WTC11 (cell line): ENCODE data around the gene MLYCD.

Experiments
- ATF1 ChIP-seq: sonication (generic); formaldehyde crosslinking; IDR thresholded peaks from 2 replicates; pipeline ENCODE4 v1.8.1; 2023; ENCODE audit warnings: mild to moderate bottlenecking, moderate library complexity, missing genetic modification reagents
- ELF4 ChIP-seq: sonication (generic); formaldehyde crosslinking; IDR thresholded peaks from 2 replicates; pipeline ENCODE4 v1.8.1; 2022; ENCODE audit warnings: low read depth, mild to moderate bottlenecking, moderate library complexity, missing genetic modification reagents
- JUN ChIP-seq: sonication (generic); formaldehyde crosslinking; IDR thresholded peaks from 2 replicates; pipeline ENCODE4 v1.8.0; 2023; ENCODE audit warnings: mild to moderate bottlenecking, missing genetic modification reagents
- NFYB ChIP-seq: sonication (generic); formaldehyde crosslinking; conservative IDR thresholded peaks from 2 replicates; pipeline ENCODE4 v1.8.0; 2022; ENCODE audit warnings: low read depth, missing genetic modification reagents
- NR1H2 ChIP-seq: sonication (generic); formaldehyde crosslinking; IDR thresholded peaks from 2 replicates; pipeline ENCODE4 v1.9.0; 2021; ENCODE audit warnings: mild to moderate bottlenecking, moderate library complexity, missing genetic modification reagents
- SP1 ChIP-seq: sonication (generic); formaldehyde crosslinking; conservative IDR thresholded peaks from 2 replicates; pipeline ENCODE4 v1.8.1; 2022; ENCODE audit warnings: missing genetic modification reagents
- TF ChIP-seq, protein P1 (sequence below): fragments of 200-600 bp; IDR thresholded peaks from 2 replicates; pipeline ENCODE4 v1.8.0; 2022; ENCODE audit warnings: antibody characterized with exemption
- TF ChIP-seq, protein P2 (sequence below): sonication (generic); formaldehyde crosslinking; IDR thresholded peaks from 2 replicates; pipeline ENCODE4 v1.8.1; 2023; ENCODE audit warnings: mild to moderate bottlenecking, missing genetic modification reagents
- TF ChIP-seq, protein P3 (sequence below): sonication (generic); formaldehyde crosslinking; IDR thresholded peaks from 2 replicates; pipeline ENCODE4 v1.8.1; 2023; ENCODE audit warnings: mild to moderate bottlenecking, moderate library complexity, missing genetic modification reagents

DNA sequence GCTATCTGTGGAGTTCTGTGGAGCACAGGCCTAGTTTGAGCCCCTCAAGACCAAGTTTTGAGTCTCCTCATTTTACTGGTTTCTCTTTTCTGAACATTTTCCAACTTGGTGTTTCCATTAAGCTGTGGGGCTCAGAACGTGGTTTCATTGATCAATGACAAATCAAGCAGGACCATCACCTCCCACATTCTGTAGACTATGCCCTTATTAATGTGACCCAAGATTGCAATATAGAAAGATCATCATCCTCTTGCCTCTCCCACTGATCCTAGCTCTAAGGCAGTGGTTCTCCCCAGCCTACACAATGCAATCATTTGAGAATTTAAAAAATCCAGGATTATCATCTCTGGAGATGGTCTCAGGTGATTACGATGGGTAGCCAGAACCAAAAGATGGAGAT, 38.4 kb downstream of the MLYCD start:
- TF ChIP-seq, protein P1, sequence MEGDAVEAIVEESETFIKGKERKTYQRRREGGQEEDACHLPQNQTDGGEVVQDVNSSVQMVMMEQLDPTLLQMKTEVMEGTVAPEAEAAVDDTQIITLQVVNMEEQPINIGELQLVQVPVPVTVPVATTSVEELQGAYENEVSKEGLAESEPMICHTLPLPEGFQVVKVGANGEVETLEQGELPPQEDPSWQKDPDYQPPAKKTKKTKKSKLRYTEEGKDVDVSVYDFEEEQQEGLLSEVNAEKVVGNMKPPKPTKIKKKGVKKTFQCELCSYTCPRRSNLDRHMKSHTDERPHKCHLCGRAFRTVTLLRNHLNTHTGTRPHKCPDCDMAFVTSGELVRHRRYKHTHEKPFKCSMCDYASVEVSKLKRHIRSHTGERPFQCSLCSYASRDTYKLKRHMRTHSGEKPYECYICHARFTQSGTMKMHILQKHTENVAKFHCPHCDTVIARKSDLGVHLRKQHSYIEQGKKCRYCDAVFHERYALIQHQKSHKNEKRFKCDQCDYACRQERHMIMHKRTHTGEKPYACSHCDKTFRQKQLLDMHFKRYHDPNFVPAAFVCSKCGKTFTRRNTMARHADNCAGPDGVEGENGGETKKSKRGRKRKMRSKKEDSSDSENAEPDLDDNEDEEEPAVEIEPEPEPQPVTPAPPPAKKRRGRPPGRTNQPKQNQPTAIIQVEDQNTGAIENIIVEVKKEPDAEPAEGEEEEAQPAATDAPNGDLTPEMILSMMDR: no peak
- TF ChIP-seq ELF4 (CRISPR knock-in tag): no peak
- TF ChIP-seq JUN (CRISPR knock-in tag): no peak
- TF ChIP-seq ATF1 (CRISPR knock-in tag): no peak
- TF ChIP-seq NFYB (CRISPR knock-in tag): no peak
- TF ChIP-seq, protein P2, sequence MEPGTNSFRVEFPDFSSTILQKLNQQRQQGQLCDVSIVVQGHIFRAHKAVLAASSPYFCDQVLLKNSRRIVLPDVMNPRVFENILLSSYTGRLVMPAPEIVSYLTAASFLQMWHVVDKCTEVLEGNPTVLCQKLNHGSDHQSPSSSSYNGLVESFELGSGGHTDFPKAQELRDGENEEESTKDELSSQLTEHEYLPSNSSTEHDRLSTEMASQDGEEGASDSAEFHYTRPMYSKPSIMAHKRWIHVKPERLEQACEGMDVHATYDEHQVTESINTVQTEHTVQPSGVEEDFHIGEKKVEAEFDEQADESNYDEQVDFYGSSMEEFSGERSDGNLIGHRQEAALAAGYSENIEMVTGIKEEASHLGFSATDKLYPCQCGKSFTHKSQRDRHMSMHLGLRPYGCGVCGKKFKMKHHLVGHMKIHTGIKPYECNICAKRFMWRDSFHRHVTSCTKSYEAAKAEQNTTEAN (CRISPR knock-in tag): no peak
- TF ChIP-seq, protein P3, sequence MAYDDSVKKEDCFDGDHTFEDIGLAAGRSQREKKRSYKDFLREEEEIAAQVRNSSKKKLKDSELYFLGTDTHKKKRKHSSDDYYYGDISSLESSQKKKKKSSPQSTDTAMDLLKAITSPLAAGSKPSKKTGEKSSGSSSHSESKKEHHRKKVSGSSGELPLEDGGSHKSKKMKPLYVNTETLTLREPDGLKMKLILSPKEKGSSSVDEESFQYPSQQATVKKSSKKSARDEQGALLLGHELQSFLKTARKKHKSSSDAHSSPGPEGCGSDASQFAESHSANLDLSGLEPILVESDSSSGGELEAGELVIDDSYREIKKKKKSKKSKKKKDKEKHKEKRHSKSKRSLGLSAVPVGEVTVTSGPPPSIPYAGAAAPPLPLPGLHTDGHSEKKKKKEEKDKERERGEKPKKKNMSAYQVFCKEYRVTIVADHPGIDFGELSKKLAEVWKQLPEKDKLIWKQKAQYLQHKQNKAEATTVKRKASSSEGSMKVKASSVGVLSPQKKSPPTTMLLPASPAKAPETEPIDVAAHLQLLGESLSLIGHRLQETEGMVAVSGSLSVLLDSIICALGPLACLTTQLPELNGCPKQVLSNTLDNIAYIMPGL (CRISPR knock-in tag): no peak
- TF ChIP-seq SP1 (CRISPR knock-in tag): no peak
- TF ChIP-seq NR1H2: no peak
